ENCODE measurements around the gene ADARB2.

Gene ADARB2

GRCh38 chr10:1595726-1596125 lies 141.6 kb downstream of the ADARB2 start:
- FAIRE-seq (no peak), DNase-seq (ENCODE audit: insufficient read length, low spot score) (no peak)
- no peak for TF ChIP-seq POLR2A (IDR thresholded peaks at IDR 0.05; ENCODE audit: low read depth, low read length)

- DNase-seq (ENCODE audit: insufficient read length, low spot score) (no peak), FAIRE-seq (no peak)
- no peak for TF ChIP-seq POLR2A (IDR thresholded peaks at IDR 0.05; ENCODE audit: low read depth, low read length)
Measured at GRCh38 chr10:1595242-1595600, 142.1 kb downstream of the ADARB2 start.

- no peak for TF ChIP-seq POLR2A (IDR thresholded peaks at IDR 0.05; ENCODE audit: low read depth, low read length)
- FAIRE-seq: no peak
Measured at GRCh38 chr10:1594372-1595241, 142.7 kb downstream of the ADARB2 start.

GRCh38 chr10:1591742-1592141 lies 145.6 kb downstream of the ADARB2 start:
- TF ChIP-seq POLR2A (IDR thresholded peaks at IDR 0.05; ENCODE audit: low read depth, low read length): no peak
- FAIRE-seq (no peak), DNase-seq (ENCODE audit: insufficient read length, low spot score) (no peak)

More at GRCh38 chr10:1594372-1595241, 142.7 kb downstream of the ADARB2 start:
- DNase-seq (ENCODE audit: insufficient read length, low spot score): no peak

GRCh38 chr10:1591045-1591444 lies 146.3 kb downstream of the ADARB2 start:
- FAIRE-seq (no peak), DNase-seq (ENCODE audit: insufficient read length, low spot score) (no peak)
- no peak for TF ChIP-seq POLR2A (IDR thresholded peaks at IDR 0.05; ENCODE audit: low read depth, low read length)

GRCh38 chr10:1589257-1589656 lies 148.1 kb downstream of the ADARB2 start:
- TF ChIP-seq POLR2A (IDR thresholded peaks at IDR 0.05; ENCODE audit: low read depth, low read length): no peak
- no peak for FAIRE-seq

GRCh38 chr10:1582739-1583138 lies 154.6 kb downstream of the ADARB2 start:
- FAIRE-seq (no peak), DNase-seq (ENCODE audit: insufficient read length, low spot score) (no peak)
- no peak for TF ChIP-seq POLR2A (IDR thresholded peaks at IDR 0.05; ENCODE audit: low read depth, low read length)

More at GRCh38 chr10:1589257-1589656, 148.1 kb downstream of the ADARB2 start:
- DNase-seq (ENCODE audit: insufficient read length, low spot score): no peak

GRCh38 chr10:1581189-1581588 lies 156.1 kb downstream of the ADARB2 start:
- no peak for FAIRE-seq
- TF ChIP-seq POLR2A (IDR thresholded peaks at IDR 0.05; ENCODE audit: low read depth, low read length): no peak
- no peak for DNase-seq (ENCODE audit: insufficient read length, low spot score)

GRCh38 chr10:1579671-1580070 lies 157.7 kb downstream of the ADARB2 start:
- no peak for TF ChIP-seq POLR2A (IDR thresholded peaks at IDR 0.05; ENCODE audit: low read depth, low read length)
- no peak for DNase-seq (ENCODE audit: insufficient read length, low spot score)

GRCh38 chr10:1579141-1579491 lies 158.2 kb downstream of the ADARB2 start:
- no peak for TF ChIP-seq POLR2A (IDR thresholded peaks at IDR 0.05; ENCODE audit: low read depth, low read length)
- FAIRE-seq: no peak
- DNase-seq (ENCODE audit: insufficient read length, low spot score): no peak

More at GRCh38 chr10:1579671-1580070, 157.7 kb downstream of the ADARB2 start:
- FAIRE-seq: no peak

GRCh38 chr10:1578392-1579140 lies 158.8 kb downstream of the ADARB2 start:
- FAIRE-seq (no peak), DNase-seq (ENCODE audit: insufficient read length, low spot score) (no peak)
- TF ChIP-seq POLR2A (IDR thresholded peaks at IDR 0.05; ENCODE audit: low read depth, low read length): no peak

GRCh38 chr10:1577945-1578344 lies 159.4 kb downstream of the ADARB2 start:
- DNase-seq (ENCODE audit: insufficient read length, low spot score) (no peak), FAIRE-seq (no peak)
- TF ChIP-seq POLR2A (IDR thresholded peaks at IDR 0.05; ENCODE audit: low read depth, low read length): no peak

GRCh38 chr10:1577373-1577770 lies 160.0 kb downstream of the ADARB2 start:
- FAIRE-seq: no peak
- no peak for DNase-seq (ENCODE audit: insufficient read length, low spot score)
- no peak for TF ChIP-seq POLR2A (IDR thresholded peaks at IDR 0.05; ENCODE audit: low read depth, low read length)

GRCh38 chr10:1576467-1577372 lies 160.6 kb downstream of the ADARB2 start:
- no peak for DNase-seq (ENCODE audit: insufficient read length, low spot score)
- no peak for FAIRE-seq
- TF ChIP-seq POLR2A (IDR thresholded peaks at IDR 0.05; ENCODE audit: low read depth, low read length): no peak
